Natural killer cell (primary cell): ENCODE results near the gene SPSB4. TPM values are rescaled to one million over a fixed set of nuclear protein-coding genes. Genes with fewer than 3 reads are reported as not detected.

ENCODE experiments used
- ATAC-seq, 3 donors: fragments of 150-1000 bp in 2 of 3; fragments of 200-7000 bp in 1 of 3; cut with Tn5 transposase; 1 replicate in 1 of 3; 2 replicates in 2 of 3; pipeline ENCODE4 v1.10.0; 2021; ENCODE audit warnings: mild to moderate bottlenecking in 2 of 3, moderate library complexity in 2 of 3
- DNase-seq, 2 donors: peaks; one replicate each; pipeline versions ENCODE4 v3.0.0 to v3.0.0-alpha.2; 2013 to 2021; ENCODE audit warnings: mixed read lengths in 1 of 2
- H3K27ac ChIP-seq: one replicate; pipeline ENCODE4 v1.5.1; 2013; ENCODE audit warnings: mild to moderate bottlenecking, low read length
- H3K27me3 ChIP-seq: one replicate; pipeline ENCODE4 v1.6.1; 2013; ENCODE audit warnings: low read length; ENCODE audit not compliant: control insufficient read depth, insufficient read depth
- H3K36me3 ChIP-seq: one replicate; pipeline ENCODE4 v1.6.1; 2013; ENCODE audit warnings: low read length; ENCODE audit not compliant: control insufficient read depth, insufficient read depth
- H3K4me1 ChIP-seq: one replicate; pipeline ENCODE4 v1.6.1; 2013; ENCODE audit warnings: low read length; ENCODE audit not compliant: control insufficient read depth, insufficient read depth
- H3K4me3 ChIP-seq: one replicate; pipeline ENCODE4 v1.5.1; 2013; ENCODE audit warnings: low read length
- H3K9me3 ChIP-seq: one replicate; pipeline ENCODE4 v1.6.1; 2013; ENCODE audit warnings: low read length; ENCODE audit not compliant: control insufficient read depth, insufficient read depth
- H3K27ac Mint-ChIP-seq, 2 donors: one replicate each; pipeline ENCODE4 v1.8.0; 2022; ENCODE audit warnings: mild to moderate bottlenecking in 2 of 2, mixed read lengths in 2 of 2, moderate library complexity in 1 of 2
- H3K27me3 Mint-ChIP-seq, 2 donors: one replicate each; pipeline ENCODE4 v1.8.0; 2022; ENCODE audit warnings: low read depth in 2 of 2, mixed read lengths in 2 of 2
- H3K36me3 Mint-ChIP-seq: one replicate; pipeline ENCODE4 v1.8.0; 2022; ENCODE audit warnings: mixed read lengths
- H3K4me1 Mint-ChIP-seq, 2 donors: one replicate each; pipeline ENCODE4 v1.8.0; 2022; ENCODE audit warnings: mixed read lengths in 2 of 2
- H3K4me3 Mint-ChIP-seq: one replicate; pipeline ENCODE4 v1.8.0; 2022; ENCODE audit warnings: mild to moderate bottlenecking, moderate library complexity, mixed read lengths
- H3K9me3 Mint-ChIP-seq, 2 donors: one replicate each; pipeline ENCODE4 v1.8.0; 2022; ENCODE audit warnings: mixed read lengths in 2 of 2
- CTCF ChIP-seq: fragments of 200-600 bp; IDR thresholded peaks from one replicate; pipeline ENCODE4 v1.8.0; 2022; ENCODE audit warnings: antibody characterized with exemption
- WGBS: methylation state at CpG from one replicate; pipeline ENCODE4 v1.1.7; 2013; ENCODE audit warnings: missing lambda C conversion rate; ENCODE audit not compliant: insufficient coverage; 5-methylcytosine and 5-hydroxymethylcytosine counted together
- intact Hi-C: fragments of 100-400 bp; cut with micrococcal nuclease; formaldehyde crosslinking; loops from one replicate; pipeline ENCODE4 v1.14.2; 2022
- total RNA-seq, 4 donors: library from RNA; stranded (reverse); fragments of 120-200 nt in 1 of 4; gene quantifications; one replicate each; pipeline versions ENCODE4 v1.2.3 to v1.2.4, GENCODE V29; 2013 to 2022

Gene SPSB4
- total RNA-seq, 3 donors from 2014 or later (not counting 1 experiment from before 2014, with no cell fraction given): not detected

DNA sequence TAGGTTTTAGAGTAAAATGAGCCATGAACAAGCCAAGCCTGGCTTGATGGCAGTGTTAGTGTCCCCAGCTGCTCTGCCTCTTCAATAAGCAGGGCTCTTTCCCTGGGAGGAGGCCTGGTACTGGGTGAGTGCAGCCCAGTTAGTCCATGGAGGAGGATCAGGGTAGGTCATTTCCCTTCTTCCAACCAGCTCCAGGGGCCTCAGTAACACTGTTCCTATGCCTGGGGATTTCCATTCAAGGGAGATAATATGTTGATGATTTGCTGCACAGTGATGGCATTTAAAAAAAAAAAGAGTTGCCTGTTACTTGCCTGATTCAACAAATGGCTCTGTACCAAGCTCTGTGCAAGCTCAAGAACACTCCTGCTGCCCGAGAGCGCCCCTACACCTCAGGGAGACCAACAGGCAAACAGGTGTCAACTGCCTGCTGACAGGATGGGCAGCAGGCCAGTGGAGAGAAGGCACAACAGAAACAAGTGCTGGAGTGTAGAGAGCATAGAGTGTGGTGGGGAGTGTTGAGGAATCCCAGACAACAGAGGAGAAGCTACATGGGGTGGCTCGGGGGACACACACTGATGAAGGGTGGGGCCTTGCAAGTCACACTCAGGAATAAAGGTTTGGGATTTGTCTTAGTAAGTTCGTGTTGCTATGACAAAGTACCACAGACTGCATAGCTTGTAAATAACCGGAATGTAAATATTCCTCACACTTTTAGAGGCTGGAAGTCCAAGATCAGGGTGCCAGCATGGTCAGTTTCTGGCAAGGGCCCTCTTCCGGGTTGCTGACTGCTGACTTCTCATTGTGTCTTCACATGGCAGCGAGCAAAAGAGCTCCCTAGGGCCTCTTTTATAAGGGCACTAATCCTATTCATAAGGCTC, 101.9 kb downstream of the SPSB4 start:
- Mint-ChIP-seq H3K4me1 (no peaks in the 10 kb centered on the region), H3K4me3 (no peak overlapping the region), H3K27me3 (peaks cover 0 to 10% of the 10 kb centered on the region in 2 donors), H3K9me3 (no peaks in the 10 kb centered on the region), H3K27ac (no peak overlapping the region), H3K36me3 (no peaks in the 10 kb centered on the region)
- H3K4me3 ChIP-seq: no peak overlapping the region
- H3K36me3 ChIP-seq: no peaks in the 10 kb centered on the region
- TF ChIP-seq CTCF: no peak
- H3K27me3 ChIP-seq: no peaks in the 10 kb centered on the region
- ATAC-seq (no peak), DNase-seq (no peak)
- no peaks in the 10 kb centered on the region for H3K9me3 ChIP-seq
- no peak overlapping the region for H3K27ac ChIP-seq
- H3K4me1 ChIP-seq: no peaks in the 10 kb centered on the region
- intact Hi-C loops: no loop called here
- 85% methylated on average over 7 of the region's 7 CpGs for WGBS

DNA sequence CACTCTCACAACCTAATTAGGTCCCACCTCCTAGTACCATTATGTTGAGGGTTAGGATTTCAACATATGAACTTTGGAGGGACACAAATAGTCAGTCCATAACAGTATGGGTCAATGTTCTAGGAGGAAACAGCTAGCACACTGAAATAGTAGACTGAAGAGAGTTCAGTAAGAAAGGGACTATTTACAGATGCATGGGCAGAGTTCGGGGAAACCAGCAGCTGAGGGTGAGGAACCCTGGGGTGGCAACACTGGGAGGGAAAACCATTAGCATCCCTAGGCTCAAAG, 102.5 kb downstream of the SPSB4 start:
- no peak for ATAC-seq

DNA sequence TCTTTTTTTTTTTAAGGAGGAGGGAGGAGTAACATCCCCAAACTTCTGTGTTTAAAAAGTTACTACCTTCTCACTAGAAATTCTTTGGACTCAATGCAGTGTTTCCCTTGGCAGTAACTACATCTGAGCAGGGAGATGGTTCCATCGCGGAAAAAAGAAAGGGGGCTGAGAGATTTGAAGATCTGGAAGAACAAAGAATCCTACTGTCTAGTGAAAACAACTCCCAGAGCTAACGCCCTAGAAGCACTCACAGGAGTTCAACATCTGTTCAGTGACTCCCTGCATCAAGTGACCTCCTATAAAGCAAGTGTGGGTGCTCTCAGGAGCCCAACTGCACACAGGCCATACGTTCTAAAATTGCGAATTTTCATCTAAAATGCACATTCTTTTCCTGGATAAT, 113.7 kb downstream of the SPSB4 start:
- Mint-ChIP-seq H3K27ac (no peak overlapping the region), H3K4me3 (no peak overlapping the region), H3K36me3 (no peaks in the 10 kb centered on the region), H3K9me3 (no peaks in the 10 kb centered on the region), H3K4me1 (no peaks in the 10 kb centered on the region), H3K27me3 (peaks cover 8 to 50% of the 10 kb centered on the region in 2 donors)
- DNase-seq: no peak
- no peaks in the 10 kb centered on the region for H3K36me3 ChIP-seq
- no peak for TF ChIP-seq CTCF
- no peaks in the 10 kb centered on the region for H3K27me3 ChIP-seq
- no peaks in the 10 kb centered on the region for H3K9me3 ChIP-seq
- no peak overlapping the region for H3K4me3 ChIP-seq
- 87% methylated on average over 5 of the region's 5 CpGs for WGBS
- intact Hi-C loops: no loop called here
- H3K27ac ChIP-seq: no peak overlapping the region
- no peaks in the 10 kb centered on the region for H3K4me1 ChIP-seq
- no peak for ATAC-seq

More for the DNA sequence above, 102.5 kb downstream of the SPSB4 start:
- Histone ChIP-seq H3K27ac (no peak overlapping the region), H3K36me3 (no peaks in the 10 kb centered on the region), H3K4me1 (no peaks in the 10 kb centered on the region), H3K27me3 (no peaks in the 10 kb centered on the region), H3K4me3 (no peak overlapping the region), H3K9me3 (no peaks in the 10 kb centered on the region)
- DNase-seq: no peak
- no peak overlapping the region for H3K27ac Mint-ChIP-seq
- TF ChIP-seq CTCF: no peak
- H3K36me3 Mint-ChIP-seq: no peaks in the 10 kb centered on the region
- H3K27me3 Mint-ChIP-seq: peaks cover 2 to 10% of the 10 kb centered on the region in 2 donors
- no peaks in the 10 kb centered on the region for H3K4me1 Mint-ChIP-seq
- WGBS: 90% methylated on average over 1 of the region's 1 CpG
- intact Hi-C loops: no loop called here
- no peaks in the 10 kb centered on the region for H3K9me3 Mint-ChIP-seq
- H3K4me3 Mint-ChIP-seq: no peak overlapping the region

GRCh38 chr3:141167681-141168080, 116.5 kb downstream of the SPSB4 start:
- H3K27me3 ChIP-seq: peaks cover 3% of the 10 kb centered on the region
- no peaks in the 10 kb centered on the region for H3K4me1 ChIP-seq
- H3K27ac Mint-ChIP-seq: no peak overlapping the region
- H3K4me3 ChIP-seq: no peak overlapping the region
- ATAC-seq (no peak), DNase-seq (no peak)
- no peaks in the 10 kb centered on the region for H3K9me3 Mint-ChIP-seq
- peaks cover 6 to 33% of the 10 kb centered on the region in 2 donors for H3K27me3 Mint-ChIP-seq
- no peaks in the 10 kb centered on the region for H3K9me3 ChIP-seq
- TF ChIP-seq CTCF: no peak
- intact Hi-C loops: no loop called here
- WGBS: 83% methylated on average over 1 of the region's 4 CpGs
- no peak overlapping the region for H3K27ac ChIP-seq
- H3K36me3 ChIP-seq: no peaks in the 10 kb centered on the region
- H3K36me3 Mint-ChIP-seq: no peaks in the 10 kb centered on the region
- no peak overlapping the region for H3K4me3 Mint-ChIP-seq
- no peaks in the 10 kb centered on the region for H3K4me1 Mint-ChIP-seq
